ENCODE results near the gene ARHGAP25. TPM values are rescaled to one million over a fixed set of nuclear protein-coding genes. Genes with fewer than 3 reads are reported as not detected.
A peak's percentile ranks its signal among the peaks of the same experiment; 100 is the strongest.

The ARHGAP25 gene
- total and polyA plus RNA-seq, 2 of the 4 experiments (the other 2 are of a cell fraction), result 0.29 to 0.36 TPM

- TF ChIP-seq CTCF (conservative IDR thresholded peaks at IDR 0.05; ENCODE audit: low read depth, low read length), result peak; percentile 49
These were observed 102.7 kb downstream of the ARHGAP25 start (continued) for GRCh38 chr2:68837164-68837860.

- BruUV-seq (replicated peaks), result no TSS peak
- TF ChIP-seq SMC3 (IDR thresholded peaks at IDR 0.05; ENCODE audit: low read depth, low read length) (no peak), CHD1 (IDR thresholded peaks at IDR 0.05; ENCODE audit: low read depth, low read length) (no peak), CTCF (conservative IDR thresholded peaks at IDR 0.05; ENCODE audit: low read depth, low read length) (no peak), FOS (IDR thresholded peaks at IDR 0.05; ENCODE audit: low read depth, low read length) (no peak), NFE2L2 (IDR thresholded peaks at IDR 0.05; ENCODE audit: low read depth, low read length) (no peak), MAZ (IDR thresholded peaks at IDR 0.05; ENCODE audit: borderline replicate concordance, low read depth, low read length) (no peak), RCOR1 (IDR thresholded peaks at IDR 0.05; ENCODE audit: insufficient replicate concordance, low read length) (no peak), CEBPB (IDR thresholded peaks at IDR 0.05; ENCODE audit: low read depth, low read length) (no peak), RAD21 (IDR thresholded peaks at IDR 0.05; ENCODE audit: low read length) (no peak), ELK1 (IDR thresholded peaks at IDR 0.05; ENCODE audit: borderline replicate concordance, low read depth, low read length) (no peak)
These were observed 103.3 kb downstream of the ARHGAP25 start for GRCh38 chr2:68837861-68838341.

More at GRCh38 chr2:68837861-68838341, 103.3 kb downstream of the ARHGAP25 start:
- CTCF ChIA-PET, result interaction anchor here (0.6 to 2.1 kb wide), 3 partner anchors 9 to 75 kb away, joined by 3 to 8 read pairs (median 7); no protein-coding TSS in a partner anchor
- no peaks in the 10 kb centered on the region; the same call in 1 of the 2 replicates for H3K4me1 ChIP-seq (ENCODE audit: control insufficient read depth, insufficient read depth, low read length)
- H3K36me3 ChIP-seq (ENCODE audit: control insufficient read depth, insufficient read depth, low read length), result no peaks in the 10 kb centered on the region
- peak; percentile 40; the same call in 1 of the 2 replicates for ATAC-seq (ENCODE audit: low read depth)
- no peak overlapping the region for H4K8ac ChIP-seq (ENCODE audit: low read depth in 2 of 2, low read length in 2 of 2)
- no peak overlapping the region for H3K27ac ChIP-seq (ENCODE audit: insufficient read depth, low read length)
- H3K56ac ChIP-seq (ENCODE audit: extremely low read depth, insufficient read depth, low read length), result no peak overlapping the region
- H3K27me3 ChIP-seq (ENCODE audit: control insufficient read depth, insufficient read depth, low read length), result no peaks in the 10 kb centered on the region
- no peak overlapping the region for H2BK120ac ChIP-seq (ENCODE audit: low read depth, low read length)
- POLR2A ChIA-PET (ENCODE audit: unreplicated experiment), result no interaction called here
- no peaks in the 10 kb centered on the region for H3K79me1 ChIP-seq (ENCODE audit: low read depth in 1 of 2, low read length in 2 of 2)
- no peak overlapping the region for H2BK5ac ChIP-seq (ENCODE audit: low read depth, low read length, poor library complexity, severe bottlenecking)
- H2AK5ac ChIP-seq (ENCODE audit: low read depth, low read length), result no peak overlapping the region
- no peak overlapping the region for H4K91ac ChIP-seq (ENCODE audit: insufficient read depth, low read depth, low read length)
- no peak overlapping the region for H4K5ac ChIP-seq (ENCODE audit: low read depth, low read length)
- no peak overlapping the region for H3K23ac ChIP-seq (ENCODE audit: low read depth, low read length)
- no CpG with 5 or more reads among the region's 3 CpGs for WGBS, 2 experiments (ENCODE audit: extremely low coverage in 2 of 2, insufficient read length in 1 of 2)
- dilution Hi-C loops (cut with HindIII; ENCODE audit: low sequenced_read_pairs, unreplicated experiment) (no loop called here), intact Hi-C loops (cut with micrococcal nuclease) (loop anchor here (2.0 kb wide), 1 partner anchor 87 kb away; no protein-coding TSS in a partner anchor), in situ Hi-C loops (cut with MboI; ENCODE audit: low sequenced_read_pairs) (no loop called here)
- peaks cover 3% of the 10 kb centered on the region; the same call in 1 of the 2 replicates for H3K9me1 ChIP-seq (ENCODE audit: insufficient read depth, low read length)
- H2BK15ac ChIP-seq (ENCODE audit: low read depth, low read length), result no peak overlapping the region
- peak overlapping the region; percentile 6; the same call in 1 of the 2 replicates for H2BK20ac ChIP-seq (ENCODE audit: low read depth, low read length)
- H3K14ac ChIP-seq (replicated peaks; ENCODE audit: low read depth, low read length), result no peak overlapping the region
- no peak overlapping the region for H2AFZ ChIP-seq (replicated peaks; ENCODE audit: low read length, poor library complexity)
- H4K20me1 ChIP-seq (ENCODE audit: insufficient read depth, low read length), result no peaks in the 10 kb centered on the region
- no peak overlapping the region for H3K9ac ChIP-seq (ENCODE audit: low read depth, low read length)
- no peaks in the 10 kb centered on the region for H3K9me3 ChIP-seq (ENCODE audit: control insufficient read depth, insufficient read depth, low read length)
- no peak overlapping the region for H3K4me2 ChIP-seq (ENCODE audit: low read depth, low read length)
- no peak overlapping the region for H3K18ac ChIP-seq (ENCODE audit: low read depth, low read length)
- no peak overlapping the region for H3K4ac ChIP-seq (ENCODE audit: low read depth, low read length)
- H2AK9ac ChIP-seq (replicated peaks; ENCODE audit: low read depth, low read length, poor library complexity), result no peak overlapping the region
- peak; percentile 85 for DNase-seq
- H3K4me3 ChIP-seq (ENCODE audit: insufficient read depth, low read depth, low read length), result no peak overlapping the region
